Spleen (tissue), 7 donors: ENCODE measurements around the gene TBKBP1.
"Not testable (repeated sequence)": the region's sequence is repeated elsewhere in the genome, so short reads cannot be mapped to it uniquely, and the experiment has no call there.

Experiments
- CTCF ChIP-seq, 11 experiments: fragments of 200-600 bp in 7 of 11; fragments of 450-650 bp in 4 of 11; sonication (generic) in 4 of 11; IDR thresholded peaks in 8 of 11; conservative IDR thresholded peaks in 3 of 11; 1 replicate in 7 of 11; 2 replicates in 4 of 11; pipeline versions ENCODE4 v1.4.0 to v1.8.0; 2016 to 2021; ENCODE audit warnings: antibody characterized with exemption in 11 of 11, inconsistent platforms in 4 of 11, mild to moderate bottlenecking in 1 of 11
- POLR2A ChIP-seq, 3 donors: fragments of 450-650 bp; IDR thresholded peaks; one replicate each; pipeline ENCODE4 v1.5.1; 2017; ENCODE audit warnings: antibody characterized with exemption in 3 of 3, mild to moderate bottlenecking in 1 of 3
- POLR2AphosphoS5 ChIP-seq, 3 donors: sonication (generic); formaldehyde crosslinking; IDR thresholded peaks; one replicate each; pipeline ENCODE4 v1.5.1; 2017; ENCODE audit warnings: antibody characterized with exemption in 3 of 3
- donor health status: DM: no; HTN: no; CAD: no; lungs with moderate emphysema.
- donor health status: DM: no; HTN: no; CAD: no.
- donor health status: DM: no; HTN: no; CAD: no.

GRCh38 chr17:47682727-47683126, 11.2 kb upstream of the TBKBP1 start:
- not testable (repeated sequence) for TF ChIP-seq POLR2A (IDR thresholded peaks at IDR 0.05); CTCF (IDR thresholded peaks at IDR 0.05 in 8 of 11, conservative IDR thresholded peaks at IDR 0.05 in 3 of 11); POLR2AphosphoS5 (IDR thresholded peaks at IDR 0.05)
